PFSK-1 (cell line): ENCODE results near the gene LMOD2.

Experiments
- FOXP2 ChIP-seq: optimal IDR thresholded peaks from 2 replicates; pipeline ENCODE3; 2011; ENCODE audit warnings: borderline replicate concordance, control low read depth, inconsistent platforms; ENCODE audit not compliant: insufficient read depth; ENCODE audit errors: extremely low read length, extremely low read depth
- POLR2AphosphoS5 ChIP-seq: IDR thresholded peaks from 2 replicates; pipeline ENCODE4 v1.6.1; 2012; ENCODE audit warnings: low read depth, mild to moderate bottlenecking, control low read depth, low read length, moderate library complexity
- REST ChIP-seq, 2 experiments: IDR thresholded peaks; 2 replicates each; pipeline versions ENCODE4 v1.6.1 to v1.8.0; 2011 to 2012; ENCODE audit warnings: low read depth in 2 of 2, low read length in 2 of 2, control low read depth in 1 of 2, inconsistent platforms in 1 of 2, mild to moderate bottlenecking in 1 of 2, moderate library complexity in 1 of 2; ENCODE audit not compliant: insufficient read depth in 1 of 2
- SIN3A ChIP-seq: IDR thresholded peaks from 2 replicates; pipeline ENCODE4 v1.6.1; 2012; ENCODE audit warnings: mild to moderate bottlenecking, low read length, moderate library complexity, borderline replicate concordance; ENCODE audit not compliant: insufficient read depth
- TAF1 ChIP-seq: IDR thresholded peaks from 2 replicates; pipeline ENCODE4 v1.6.1; 2012; ENCODE audit warnings: low read length, control low read depth, borderline replicate concordance; ENCODE audit not compliant: insufficient read depth

The LMOD2 gene

GRCh38 chr7:123666492-123666891 lies 10.8 kb downstream of the LMOD2 start:
- no peak for TF ChIP-seq FOXP2
- TF ChIP-seq REST (IDR thresholded peaks at IDR 0.05; ENCODE audit: insufficient read depth in 1 of 2, low read depth in 2 of 2, low read length in 2 of 2): no peak
- no peak for TF ChIP-seq SIN3A

- TF ChIP-seq SIN3A (no peak), POLR2AphosphoS5 (no peak), TAF1 (no peak), REST (IDR thresholded peaks at IDR 0.05; ENCODE audit: insufficient read depth in 1 of 2, low read depth in 2 of 2, low read length in 2 of 2) (no peak), FOXP2 (no peak)
These were observed 13.8 kb downstream of the LMOD2 start for GRCh38 chr7:123669485-123669884.

- no peak for TF ChIP-seq FOXP2
- TF ChIP-seq POLR2AphosphoS5: no peak
- TF ChIP-seq TAF1: no peak
- no peak for TF ChIP-seq SIN3A
- TF ChIP-seq REST (IDR thresholded peaks at IDR 0.05; ENCODE audit: insufficient read depth in 1 of 2, low read depth in 2 of 2, low read length in 2 of 2): no peak
These were observed 17.6 kb downstream of the LMOD2 start for GRCh38 chr7:123673137-123673732.

- TF ChIP-seq TAF1: no peak
These were observed 18.2 kb downstream of the LMOD2 start for GRCh38 chr7:123673752-123674398.

GRCh38 chr7:123674399-123675180 lies 18.9 kb downstream of the LMOD2 start:
- no peak for TF ChIP-seq TAF1
- no peak for TF ChIP-seq REST (IDR thresholded peaks at IDR 0.05; ENCODE audit: insufficient read depth in 1 of 2, low read depth in 2 of 2, low read length in 2 of 2)
- no peak for TF ChIP-seq POLR2AphosphoS5
- TF ChIP-seq FOXP2: no peak
- no peak for TF ChIP-seq SIN3A
